ENCODE results near the gene KHSRP.

The KHSRP gene

GRCh38 chr19:6424195-6424938, at the start of gene KHSRP:
Gene KHSRP, minus strand, starts transcription at chr19:6424811. Its CDS starts 110 bp downstream, at chr19:6424701.
- H3K4me3 ChIP-seq (ENCODE audit: low read depth, low read length): peak within 1 kb of the TSS; percentile 97

- H3K4me3 ChIP-seq (ENCODE audit: low read depth, low read length): no peak overlapping the region
Observed at GRCh38 chr19:6473647-6474046, 49.0 kb upstream of the KHSRP start.

GRCh38 chr19:6472713-6473112, 48.1 kb upstream of the KHSRP start:
- H3K4me3 ChIP-seq (ENCODE audit: low read depth, low read length): no peak overlapping the region

- no peak overlapping the region for H3K4me3 ChIP-seq (ENCODE audit: low read depth, low read length)
Observed at GRCh38 chr19:6471076-6471475, 46.5 kb upstream of the KHSRP start.

- no peak overlapping the region for H3K4me3 ChIP-seq (ENCODE audit: low read depth, low read length)
Observed at GRCh38 chr19:6470173-6470572, 45.6 kb upstream of the KHSRP start.

GRCh38 chr19:6467384-6467783, 42.8 kb upstream of the KHSRP start:
- H3K4me3 ChIP-seq (ENCODE audit: low read depth, low read length): no peak overlapping the region

GRCh38 chr19:6466526-6467248, 42.1 kb upstream of the KHSRP start:
- H3K4me3 ChIP-seq (ENCODE audit: low read depth, low read length): no peak overlapping the region

GRCh38 chr19:6465663-6466062, 41.1 kb upstream of the KHSRP start:
- no peak overlapping the region for H3K4me3 ChIP-seq (ENCODE audit: low read depth, low read length)

GRCh38 chr19:6465006-6465405, 40.4 kb upstream of the KHSRP start:
- peak overlapping the region; percentile 76 for H3K4me3 ChIP-seq (ENCODE audit: low read depth, low read length)

- H3K4me3 ChIP-seq (ENCODE audit: low read depth, low read length): peak within 1 kb of the TSS; percentile 76
Observed at GRCh38 chr19:6464070-6464873, 39.7 kb upstream of the KHSRP start, which contains the start of gene CRB3. Gene CRB3, plus strand, starts transcription at chr19:6464271. Its CDS starts 431 bp downstream, at chr19:6464702.

- peak overlapping the region; percentile 72 for H3K4me3 ChIP-seq (ENCODE audit: low read depth, low read length)
Observed at GRCh38 chr19:6460099-6460884, 35.7 kb upstream of the KHSRP start.

- H3K4me3 ChIP-seq (ENCODE audit: low read depth, low read length): peak within 1 kb of the TSS; percentile 72
Observed at GRCh38 chr19:6459262-6460098, 34.9 kb upstream of the KHSRP start, which contains the start of gene SLC25A23. Gene SLC25A23, minus strand, starts transcription at chr19:6459792. Its CDS starts 164 bp downstream, at chr19:6459628.

- peak overlapping the region; percentile 72 for H3K4me3 ChIP-seq (ENCODE audit: low read depth, low read length)
Observed at GRCh38 chr19:6458695-6459261, 34.2 kb upstream of the KHSRP start.

- no peak overlapping the region for H3K4me3 ChIP-seq (ENCODE audit: low read depth, low read length)
Observed at GRCh38 chr19:6457958-6458694, 33.5 kb upstream of the KHSRP start.

GRCh38 chr19:6455924-6456323, 31.3 kb upstream of the KHSRP start:
- H3K4me3 ChIP-seq (ENCODE audit: low read depth, low read length): no peak overlapping the region

- H3K4me3 ChIP-seq (ENCODE audit: low read depth, low read length): no peak overlapping the region
Observed at GRCh38 chr19:6453951-6454565, 29.4 kb upstream of the KHSRP start.

GRCh38 chr19:6452899-6453298, 28.3 kb upstream of the KHSRP start:
- H3K4me3 ChIP-seq (ENCODE audit: low read depth, low read length): no peak overlapping the region

- no peak overlapping the region for H3K4me3 ChIP-seq (ENCODE audit: low read depth, low read length)
Observed at GRCh38 chr19:6452223-6452614, 27.6 kb upstream of the KHSRP start.

All from iPS-11a (cell line).